Calu3 (cell line): ENCODE measurements around the gene GABPA. TPM values are rescaled to one million over a fixed set of nuclear protein-coding genes. Genes with fewer than 3 reads are reported as not detected.

ENCODE experiments used
- BruUV-seq: library from RNA; stranded (reverse); fragments of 400-500 nt; replicated peaks from 2 replicates; lab custom pipeline; 2021; lab: Mats Ljungman, UMichigan
- CTCF ChIA-PET: fragments of 300-600 bp; sonication (Branson Sonifier 250); formaldehyde crosslinking; loops from one replicate; lab custom pipeline; 2022; ENCODE audit warnings: antibody characterized with exemption; lab: Charles Lee
- DNase-seq: peaks from one replicate; pipeline ENCODE4 v3.0.0; 2022
- H3K27ac Mint-ChIP-seq: one replicate; pipeline ENCODE4 v1.8.0; 2022; ENCODE audit warnings: mixed read lengths; ENCODE audit not compliant: unreplicated experiment
- H3K27me3 Mint-ChIP-seq: one replicate; pipeline ENCODE4 v1.8.0; 2022; ENCODE audit warnings: mixed read lengths; ENCODE audit not compliant: unreplicated experiment
- H3K36me3 Mint-ChIP-seq: one replicate; pipeline ENCODE4 v1.8.0; 2022; ENCODE audit warnings: mild to moderate bottlenecking, moderate library complexity, mixed read lengths; ENCODE audit not compliant: insufficient read depth, unreplicated experiment
- H3K4me1 Mint-ChIP-seq: one replicate; pipeline ENCODE4 v1.8.0; 2022; ENCODE audit warnings: mild to moderate bottlenecking, low read depth, mixed read lengths; ENCODE audit not compliant: unreplicated experiment
- H3K4me3 Mint-ChIP-seq: one replicate; pipeline ENCODE4 v1.8.0; 2022; ENCODE audit warnings: mild to moderate bottlenecking, low read depth, moderate library complexity, mixed read lengths; ENCODE audit not compliant: unreplicated experiment
- H3K9me3 Mint-ChIP-seq: one replicate; pipeline ENCODE4 v1.8.0; 2022; ENCODE audit warnings: low read depth, mixed read lengths; ENCODE audit not compliant: unreplicated experiment
- intact Hi-C: fragments of 100-400 bp; cut with micrococcal nuclease; formaldehyde crosslinking; loops from one replicate; pipeline ENCODE4 v1.10.0; 2022; ENCODE audit not compliant: unreplicated experiment
- total RNA-seq: library from RNA; stranded (reverse); gene quantifications from 2 replicates; pipeline ENCODE4 v1.2.3, GENCODE V29; 2022
- TF ChIP-seq, protein P1 (sequence below): fragments of 200-600 bp; IDR thresholded peaks from one replicate; pipeline ENCODE4 v1.8.0; 2022; ENCODE audit warnings: antibody characterized with exemption; ENCODE audit not compliant: unreplicated experiment

The GABPA gene
- total RNA-seq, 1 experiment from 2014 or later: 10.3 TPM

DNA sequence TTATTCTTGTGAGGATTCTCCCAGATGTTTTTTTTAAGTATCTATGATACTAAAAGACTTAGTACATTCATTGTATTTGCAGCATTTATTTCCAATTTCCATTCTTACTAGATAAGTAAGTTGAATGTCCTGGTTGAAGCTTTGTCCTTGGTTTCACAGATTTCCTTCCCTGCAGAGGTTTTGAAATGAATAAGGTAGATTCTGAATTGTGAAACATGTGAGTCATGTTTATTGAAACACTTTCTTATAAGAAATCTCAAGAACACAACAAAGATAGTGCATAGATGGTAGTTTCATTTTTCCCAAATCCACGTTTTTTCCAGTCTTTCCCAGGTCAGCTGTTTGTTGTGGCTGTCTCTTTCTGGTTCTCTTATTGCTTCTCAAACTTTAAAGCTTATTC, 24.8 kb downstream of the GABPA start:
- H3K36me3 Mint-ChIP-seq: peaks cover 5% of the 10 kb centered on the region
- no peaks in the 10 kb centered on the region for H3K4me1 Mint-ChIP-seq
- H3K9me3 Mint-ChIP-seq: no peaks in the 10 kb centered on the region
- no TSS peak for BruUV-seq
- H3K27me3 Mint-ChIP-seq: no peaks in the 10 kb centered on the region
- CTCF ChIA-PET: no interaction called here
- no peak overlapping the region for H3K4me3 Mint-ChIP-seq
- DNase-seq: no peak
- intact Hi-C loops: no loop called here
- TF ChIP-seq, protein P1, sequence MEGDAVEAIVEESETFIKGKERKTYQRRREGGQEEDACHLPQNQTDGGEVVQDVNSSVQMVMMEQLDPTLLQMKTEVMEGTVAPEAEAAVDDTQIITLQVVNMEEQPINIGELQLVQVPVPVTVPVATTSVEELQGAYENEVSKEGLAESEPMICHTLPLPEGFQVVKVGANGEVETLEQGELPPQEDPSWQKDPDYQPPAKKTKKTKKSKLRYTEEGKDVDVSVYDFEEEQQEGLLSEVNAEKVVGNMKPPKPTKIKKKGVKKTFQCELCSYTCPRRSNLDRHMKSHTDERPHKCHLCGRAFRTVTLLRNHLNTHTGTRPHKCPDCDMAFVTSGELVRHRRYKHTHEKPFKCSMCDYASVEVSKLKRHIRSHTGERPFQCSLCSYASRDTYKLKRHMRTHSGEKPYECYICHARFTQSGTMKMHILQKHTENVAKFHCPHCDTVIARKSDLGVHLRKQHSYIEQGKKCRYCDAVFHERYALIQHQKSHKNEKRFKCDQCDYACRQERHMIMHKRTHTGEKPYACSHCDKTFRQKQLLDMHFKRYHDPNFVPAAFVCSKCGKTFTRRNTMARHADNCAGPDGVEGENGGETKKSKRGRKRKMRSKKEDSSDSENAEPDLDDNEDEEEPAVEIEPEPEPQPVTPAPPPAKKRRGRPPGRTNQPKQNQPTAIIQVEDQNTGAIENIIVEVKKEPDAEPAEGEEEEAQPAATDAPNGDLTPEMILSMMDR: no peak
- no peak overlapping the region for H3K27ac Mint-ChIP-seq

DNA sequence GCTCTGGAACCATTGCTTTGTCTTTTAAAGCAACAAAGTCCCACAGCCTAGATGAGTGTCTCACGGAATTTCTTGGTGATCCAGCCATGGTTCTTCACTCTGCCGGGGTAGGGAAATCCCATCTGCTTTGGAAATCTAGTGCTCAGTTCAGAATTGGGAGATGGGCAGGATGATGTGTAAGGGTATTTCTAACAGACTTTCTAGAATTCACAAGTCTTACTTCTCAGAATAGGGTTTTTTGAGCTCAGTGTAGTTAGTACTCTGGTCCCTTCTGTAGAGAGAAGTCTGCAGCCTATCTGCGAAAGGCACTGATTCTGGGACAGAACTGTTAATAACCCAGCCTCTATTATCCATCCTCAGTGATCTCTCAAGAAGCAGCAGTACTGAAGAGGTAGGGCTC, 25.3 kb downstream of the GABPA start:
- TF ChIP-seq, protein P1: no peak
- H3K27ac Mint-ChIP-seq: no peak overlapping the region
- intact Hi-C loops: no loop called here
- no peak overlapping the region for H3K4me3 Mint-ChIP-seq
- CTCF ChIA-PET: no interaction called here
- no TSS peak for BruUV-seq
- H3K9me3 Mint-ChIP-seq: no peaks in the 10 kb centered on the region
- peaks cover 5% of the 10 kb centered on the region for H3K36me3 Mint-ChIP-seq
- no peaks in the 10 kb centered on the region for H3K4me1 Mint-ChIP-seq
- no peak for DNase-seq
- H3K27me3 Mint-ChIP-seq: no peaks in the 10 kb centered on the region

DNA sequence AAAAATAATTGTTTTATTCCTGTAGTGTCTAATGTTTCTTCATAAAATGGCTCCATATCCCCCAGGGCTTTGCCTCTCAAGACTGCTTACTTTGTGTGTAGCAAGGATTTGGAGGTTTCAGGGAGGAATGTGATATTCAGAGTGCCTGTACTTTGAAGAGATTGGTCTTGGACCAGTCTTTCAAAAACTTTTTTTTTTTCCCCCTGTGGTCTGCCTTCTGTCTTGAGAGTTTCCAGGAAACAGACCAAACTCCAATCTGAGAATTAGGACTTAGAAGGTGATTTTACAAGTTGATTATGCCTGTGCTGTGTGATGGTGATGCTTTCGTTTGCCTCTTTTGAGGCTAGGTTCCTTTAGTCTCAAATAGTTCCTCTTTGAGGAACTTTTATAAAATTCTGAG, 25.9 kb downstream of the GABPA start:
- no peaks in the 10 kb centered on the region for H3K9me3 Mint-ChIP-seq
- no peak overlapping the region for H3K27ac Mint-ChIP-seq
- H3K36me3 Mint-ChIP-seq: peaks cover 11% of the 10 kb centered on the region
- no peak overlapping the region for H3K4me3 Mint-ChIP-seq
- no TSS peak for BruUV-seq
- no peaks in the 10 kb centered on the region for H3K4me1 Mint-ChIP-seq
- no peaks in the 10 kb centered on the region for H3K27me3 Mint-ChIP-seq
- DNase-seq: no peak
- intact Hi-C loops: no loop called here
- CTCF ChIA-PET: no interaction called here
- TF ChIP-seq, protein P1: no peak

DNA sequence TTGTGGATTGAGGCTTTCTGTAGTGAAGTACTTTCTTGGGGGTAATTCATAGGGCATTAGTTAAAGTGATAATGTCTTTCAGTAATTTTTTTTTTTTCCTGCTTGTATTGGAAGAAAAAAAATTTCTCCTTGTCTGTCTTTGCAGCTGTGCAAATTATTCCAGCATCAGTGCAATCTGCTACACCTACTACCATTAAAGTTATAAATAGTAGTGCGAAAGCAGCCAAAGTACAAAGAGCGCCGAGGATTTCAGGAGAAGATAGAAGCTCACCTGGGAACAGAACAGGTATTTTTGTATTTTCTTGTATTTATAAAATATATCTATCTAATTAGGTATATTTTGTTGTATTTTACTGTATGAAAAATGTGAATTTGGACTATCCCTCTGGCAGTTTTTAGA, 29.3 kb downstream of the GABPA start:
- no TSS peak for BruUV-seq
- H3K27ac Mint-ChIP-seq: no peak overlapping the region
- peaks cover 7% of the 10 kb centered on the region for H3K36me3 Mint-ChIP-seq
- no peaks in the 10 kb centered on the region for H3K4me1 Mint-ChIP-seq
- intact Hi-C loops: no loop called here
- H3K9me3 Mint-ChIP-seq: no peaks in the 10 kb centered on the region
- CTCF ChIA-PET: no interaction called here
- TF ChIP-seq, protein P1: no peak
- H3K4me3 Mint-ChIP-seq: no peak overlapping the region
- no peaks in the 10 kb centered on the region for H3K27me3 Mint-ChIP-seq
- DNase-seq: no peak
